ENCODE measurements around the gene NR6A1.

GRCh38 chr9:124624735-124624992, 146.4 kb downstream of the NR6A1 start:
- no peak for TF ChIP-seq CTCF (IDR thresholded peaks at IDR 0.05; ENCODE audit: control extremely low read depth in 1 of 3, insufficient read depth in 1 of 3, low read depth in 1 of 3, low read length in 3 of 3)
- no peak for TF ChIP-seq TAF7 (optimal IDR thresholded peaks at IDR 0.05; ENCODE audit: borderline replicate concordance, low read depth, low read length)
- no peak for TF ChIP-seq POLR2AphosphoS5 (IDR thresholded peaks at IDR 0.05; ENCODE audit: low read depth, low read length)
- no peak for TF ChIP-seq PHF8 (conservative IDR thresholded peaks at IDR 0.05; ENCODE audit: low read depth, low read length)
- no peak for TF ChIP-seq E2F6 (IDR thresholded peaks at IDR 0.05)
- TF ChIP-seq CBX8 (IDR thresholded peaks at IDR 0.05; ENCODE audit: borderline replicate concordance, low read depth, low read length), result no peak
- TF ChIP-seq CHD2 (IDR thresholded peaks at IDR 0.05; ENCODE audit: low read length), result no peak
- TF ChIP-seq USF2 (IDR thresholded peaks at IDR 0.05; ENCODE audit: low read length), result no peak
- TF ChIP-seq ATF3 (IDR thresholded peaks at IDR 0.05; ENCODE audit: insufficient read depth, low read depth, low read length), result no peak
- TF ChIP-seq SRF (IDR thresholded peaks at IDR 0.05; ENCODE audit: low read depth, low read length), result no peak
- TF ChIP-seq POLR2A (IDR thresholded peaks at IDR 0.05; ENCODE audit: control extremely low read depth in 1 of 2, low read depth in 2 of 2, low read length in 2 of 2), result no peak
- no peak for TF ChIP-seq KDM5A (IDR thresholded peaks at IDR 0.05; ENCODE audit: low read length)
- TF ChIP-seq TCF12 (IDR thresholded peaks at IDR 0.05; ENCODE audit: low read depth, low read length), result no peak
- no peak for TF ChIP-seq EP300 (IDR thresholded peaks at IDR 0.05; ENCODE audit: borderline replicate concordance in 1 of 2, low read depth in 2 of 2, low read length in 2 of 2)

All from H1 (cell line).